Stimulated activated effector memory CD8-positive, alpha-beta T cell treated with anti-CD3 and anti-CD28 coated beads, Interleukin-12 subunit alpha, Interleukin-12 subunit beta, amount 100 ng/mL, for 72 hours (primary cell): Measurements from ENCODE around the gene METTL9.
"Not testable (repeated sequence)": the region's sequence is repeated elsewhere in the genome, so short reads cannot be mapped to it uniquely, and the experiment has no call there.

Experiments
- ATAC-seq: fragments of 150-1000 bp; cut with Tn5 transposase; 2 replicates; pipeline ENCODE4 v1.10.0; 2021
- DNase-seq, 2 donors: peaks; one replicate each; pipeline ENCODE4 v3.0.0; 2021 to 2022; ENCODE audit warnings: low spot score in 2 of 2
- H3K27ac Mint-ChIP-seq: one replicate; pipeline ENCODE4 v1.8.0; 2022; ENCODE audit warnings: mild to moderate bottlenecking, mixed read lengths
- H3K36me3 Mint-ChIP-seq: one replicate; pipeline ENCODE4 v1.8.0; 2022; ENCODE audit warnings: mild to moderate bottlenecking, mixed read lengths
- H3K4me1 Mint-ChIP-seq: one replicate; pipeline ENCODE4 v1.8.0; 2022; ENCODE audit warnings: mixed read lengths
- H3K4me3 Mint-ChIP-seq: one replicate; pipeline ENCODE4 v1.8.0; 2022; ENCODE audit warnings: mild to moderate bottlenecking, mixed read lengths
- H3K9me3 Mint-ChIP-seq: one replicate; pipeline ENCODE4 v1.8.0; 2022; ENCODE audit warnings: mixed read lengths

Gene METTL9

GRCh38 chr16:21565861-21566669 is 33.3 kb upstream of the METTL9 start:
- Mint-ChIP-seq H3K9me3 (no peaks in the 10 kb centered on the region), H3K4me3 (no peak overlapping the region), H3K4me1 (peaks cover 17% of the 10 kb centered on the region), H3K27ac (no peak overlapping the region), H3K36me3 (no peaks in the 10 kb centered on the region)
- ATAC-seq = peak; percentile 52
- DNase-seq = no peak

GRCh38 chr16:21566891-21567414 is 32.4 kb upstream of the METTL9 start:
- Mint-ChIP-seq H3K4me1 (peaks cover 17% of the 10 kb centered on the region), H3K36me3 (no peaks in the 10 kb centered on the region), H3K4me3 (no peak overlapping the region), H3K9me3 (no peaks in the 10 kb centered on the region), H3K27ac (no peak overlapping the region)
- DNase-seq (no peak), ATAC-seq (peak; percentile 52)

DNA sequence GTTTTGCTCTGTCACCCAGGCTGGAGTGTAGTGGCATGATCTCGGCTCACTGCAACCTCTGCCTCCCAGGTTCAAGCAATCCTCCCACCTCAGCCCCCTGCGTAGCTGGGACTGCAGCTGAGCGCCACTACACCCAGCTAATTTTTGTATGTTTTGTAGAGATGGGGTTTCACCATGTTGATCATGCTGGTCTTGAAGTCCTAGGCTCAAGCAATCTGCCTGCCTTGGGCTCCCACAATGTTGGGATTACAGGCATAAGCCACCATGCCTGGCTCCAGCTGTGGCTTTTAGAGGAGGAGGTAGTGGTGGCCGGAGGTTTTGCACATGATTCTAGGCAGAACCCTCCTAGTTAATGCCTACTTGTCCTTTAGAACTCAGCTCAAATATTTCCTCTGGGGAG is 31.9 kb upstream of the METTL9 start:
- DNase-seq, H3K9me3 Mint-ChIP-seq, H3K27ac Mint-ChIP-seq, H3K4me3 Mint-ChIP-seq, ATAC-seq, H3K36me3 Mint-ChIP-seq: not testable (repeated sequence)
- peaks cover 17% of the 10 kb centered on the region for H3K4me1 Mint-ChIP-seq

DNA sequence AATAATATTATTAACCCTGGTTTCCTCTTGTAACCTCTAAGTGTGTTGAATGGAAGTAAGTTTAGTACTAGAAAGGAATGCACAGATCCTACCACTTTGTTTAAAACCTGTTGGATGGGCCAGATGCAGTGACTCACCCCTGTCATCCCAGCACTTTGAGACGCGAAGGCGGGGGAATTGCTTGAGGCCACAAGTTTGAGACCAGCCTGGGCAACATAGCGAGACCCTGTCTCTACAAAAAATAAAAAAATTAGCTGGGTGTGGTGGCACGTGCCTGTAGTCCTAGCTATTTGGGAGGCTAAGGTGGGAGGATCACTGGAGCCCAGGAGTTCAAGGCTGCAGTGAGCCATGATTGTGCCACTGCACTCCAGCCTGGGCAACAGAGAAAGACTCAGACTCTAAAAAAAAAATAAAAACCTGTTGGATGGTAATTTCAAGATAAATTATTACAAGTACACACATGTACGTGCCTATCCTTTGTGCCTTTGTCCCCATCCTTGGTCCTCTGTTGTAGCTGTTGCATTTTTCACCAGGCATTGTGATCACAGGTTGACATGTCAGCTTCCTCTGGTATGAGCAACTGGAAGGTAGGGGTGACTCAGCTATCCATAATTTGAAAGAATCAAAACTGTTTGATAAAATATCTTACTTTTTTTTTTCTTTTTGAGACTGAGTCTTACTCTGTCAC is 30.7 kb upstream of the METTL9 start:
- H3K4me3 Mint-ChIP-seq = no peak overlapping the region
- H3K9me3 Mint-ChIP-seq = no peaks in the 10 kb centered on the region

GRCh38 chr16:21570676-21571017 is 28.7 kb upstream of the METTL9 start:
- Mint-ChIP-seq H3K36me3 (no peaks in the 10 kb centered on the region), H3K4me1 (peaks cover 6% of the 10 kb centered on the region), H3K27ac (no peak overlapping the region), H3K9me3 (no peaks in the 10 kb centered on the region), H3K4me3 (no peak overlapping the region)
- ATAC-seq (no peak), DNase-seq (no peak)

More for the DNA sequence above, 30.7 kb upstream of the METTL9 start:
- peaks cover 17% of the 10 kb centered on the region for H3K4me1 Mint-ChIP-seq
- no peaks in the 10 kb centered on the region for H3K36me3 Mint-ChIP-seq
- no peak overlapping the region for H3K27ac Mint-ChIP-seq
- peak; percentile 22 for ATAC-seq
- DNase-seq = no peak

DNA sequence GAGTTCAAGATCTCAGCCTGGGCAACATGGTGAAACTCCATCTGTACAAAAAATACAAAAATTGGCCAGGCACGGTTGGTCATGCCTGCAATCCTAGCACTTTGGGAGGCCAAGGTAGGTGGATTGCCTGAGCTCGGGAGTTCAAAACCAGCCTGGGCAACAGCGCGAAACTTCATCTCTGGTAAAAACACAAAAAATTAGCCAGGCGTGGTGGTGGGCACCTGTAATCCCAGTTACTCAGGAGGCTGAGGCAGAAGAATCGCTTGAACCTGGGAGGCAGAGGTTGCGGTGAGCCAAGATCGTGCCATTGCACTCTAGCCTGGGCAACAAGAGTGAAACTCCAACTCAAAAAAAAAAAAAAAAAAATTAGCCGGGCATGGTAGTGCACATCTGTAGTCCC is 25.9 kb upstream of the METTL9 start:
- not testable (repeated sequence) for H3K9me3 Mint-ChIP-seq, H3K4me3 Mint-ChIP-seq, ATAC-seq, H3K4me1 Mint-ChIP-seq, H3K36me3 Mint-ChIP-seq, DNase-seq, H3K27ac Mint-ChIP-seq

DNA sequence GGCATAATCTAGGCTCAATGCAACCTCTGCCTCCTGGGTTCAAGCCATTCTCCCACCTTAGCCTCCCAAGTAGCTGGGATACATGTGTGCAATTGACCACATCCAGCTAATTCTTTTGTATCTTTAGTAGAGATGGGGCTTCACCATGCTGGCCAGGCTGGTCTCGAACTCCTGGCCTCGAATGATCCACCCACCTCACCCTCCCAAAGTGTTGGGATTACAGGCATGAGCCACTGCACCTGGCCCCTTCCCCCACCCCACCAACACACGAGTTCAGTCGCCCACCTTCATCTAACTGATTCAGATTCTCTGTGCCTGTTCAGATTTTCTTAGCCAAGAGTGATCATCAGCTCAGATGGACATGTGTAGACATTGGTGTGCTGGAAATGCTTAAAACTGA is 25.0 kb upstream of the METTL9 start:
- no peaks in the 10 kb centered on the region for H3K9me3 Mint-ChIP-seq
- no peak for DNase-seq
- no peak for ATAC-seq
- no peaks in the 10 kb centered on the region for H3K36me3 Mint-ChIP-seq
- H3K4me1 Mint-ChIP-seq = no peaks in the 10 kb centered on the region
- H3K4me3 Mint-ChIP-seq = no peak overlapping the region
- H3K27ac Mint-ChIP-seq = no peak overlapping the region

DNA sequence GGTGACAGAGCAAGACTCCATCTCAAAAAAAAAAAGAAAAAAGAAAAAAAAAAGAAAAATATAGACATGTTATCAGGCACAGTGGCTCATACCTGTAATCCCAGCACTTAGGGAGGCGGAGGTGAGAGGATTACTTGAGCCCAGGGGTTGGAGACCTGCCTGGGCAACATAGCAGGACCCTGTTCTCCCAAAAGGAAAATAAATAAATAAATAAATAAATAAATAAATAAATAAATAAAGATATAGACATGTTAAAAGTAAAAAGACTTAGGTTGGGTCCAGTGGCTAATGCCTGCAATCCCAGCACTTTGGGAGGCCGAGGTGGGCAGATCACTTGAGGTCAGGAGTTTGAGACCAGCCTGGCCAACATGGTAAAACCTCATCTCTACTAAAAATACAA is 23.1 kb upstream of the METTL9 start:
- H3K36me3 Mint-ChIP-seq, DNase-seq, H3K4me1 Mint-ChIP-seq, H3K9me3 Mint-ChIP-seq, ATAC-seq, H3K27ac Mint-ChIP-seq, H3K4me3 Mint-ChIP-seq: not testable (repeated sequence)

GRCh38 chr16:21577487-21577886 is 21.9 kb upstream of the METTL9 start:
- H3K9me3 Mint-ChIP-seq, H3K27ac Mint-ChIP-seq, DNase-seq, ATAC-seq, H3K4me3 Mint-ChIP-seq, H3K36me3 Mint-ChIP-seq, H3K4me1 Mint-ChIP-seq: not testable (repeated sequence)

GRCh38 chr16:21578311-21578710 is 21.1 kb upstream of the METTL9 start:
- H3K4me3 Mint-ChIP-seq, ATAC-seq, H3K4me1 Mint-ChIP-seq, H3K36me3 Mint-ChIP-seq, DNase-seq, H3K27ac Mint-ChIP-seq, H3K9me3 Mint-ChIP-seq: not testable (repeated sequence)

- ATAC-seq, DNase-seq, H3K36me3 Mint-ChIP-seq, H3K27ac Mint-ChIP-seq, H3K9me3 Mint-ChIP-seq, H3K4me3 Mint-ChIP-seq, H3K4me1 Mint-ChIP-seq: not testable (repeated sequence)
Observed at GRCh38 chr16:21580131-21580530, 19.2 kb upstream of the METTL9 start.

DNA sequence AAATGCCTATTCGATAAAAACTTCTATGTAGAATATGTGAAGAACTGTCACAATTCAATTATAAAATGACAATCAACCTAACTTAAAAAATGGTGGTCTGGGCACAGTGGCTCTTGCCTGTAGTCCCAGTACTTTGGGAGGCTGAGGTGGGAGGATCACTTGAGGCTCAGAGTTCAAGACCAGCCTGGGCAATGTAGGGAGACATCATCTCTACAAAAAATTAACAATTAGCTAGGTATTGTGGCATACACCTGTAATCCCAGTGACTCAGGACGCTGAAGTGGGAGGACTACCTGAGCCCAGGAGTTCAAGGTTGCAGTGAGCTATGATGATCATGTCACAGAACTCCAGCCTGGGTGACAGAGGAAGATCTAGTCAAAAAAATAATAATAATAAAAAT is 18.6 kb upstream of the METTL9 start:
- Mint-ChIP-seq H3K36me3 (no peaks in the 10 kb centered on the region), H3K4me3 (no peak overlapping the region), H3K4me1 (peaks cover 7% of the 10 kb centered on the region), H3K9me3 (no peaks in the 10 kb centered on the region), H3K27ac (no peak overlapping the region)
- ATAC-seq = no peak
- DNase-seq = no peak

GRCh38 chr16:21584817-21585216 is 14.6 kb upstream of the METTL9 start:
- Mint-ChIP-seq H3K27ac (no peak overlapping the region), H3K4me1 (peaks cover 7% of the 10 kb centered on the region), H3K9me3 (no peaks in the 10 kb centered on the region), H3K36me3 (no peaks in the 10 kb centered on the region), H3K4me3 (no peak overlapping the region)
- DNase-seq (no peak), ATAC-seq (no peak)

GRCh38 chr16:21588593-21588992 is 10.8 kb upstream of the METTL9 start:
- H3K4me3 Mint-ChIP-seq, DNase-seq, H3K36me3 Mint-ChIP-seq, H3K4me1 Mint-ChIP-seq, H3K9me3 Mint-ChIP-seq, ATAC-seq: not testable (repeated sequence)
- peak overlapping the region; percentile 53 for H3K27ac Mint-ChIP-seq

DNA sequence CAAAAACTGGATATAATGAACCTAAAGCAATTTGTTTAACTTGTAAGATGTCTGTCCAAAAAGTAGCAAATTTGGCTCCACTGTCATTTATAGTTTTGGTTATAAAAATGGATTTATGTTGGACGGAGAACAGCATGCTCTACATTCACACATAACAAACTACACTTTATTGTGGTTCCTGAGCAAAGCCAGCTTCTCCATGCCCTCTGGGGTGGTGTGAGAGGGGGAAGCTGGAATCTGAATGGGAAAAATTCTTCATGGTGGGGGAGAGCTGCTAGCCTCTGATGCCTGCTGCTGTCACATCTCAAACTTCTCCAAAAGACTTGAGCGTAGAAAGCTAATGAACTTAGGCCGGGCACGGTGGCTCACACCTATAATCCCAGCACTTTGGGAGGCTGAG is 9.8 kb upstream of the METTL9 start:
- H3K4me3 Mint-ChIP-seq = no peak overlapping the region
- H3K4me1 Mint-ChIP-seq = no peaks in the 10 kb centered on the region
- H3K27ac Mint-ChIP-seq = no peak overlapping the region

GRCh38 chr16:21590287-21590686 is 9.1 kb upstream of the METTL9 start:
- no peaks in the 10 kb centered on the region for H3K4me1 Mint-ChIP-seq
- no peak overlapping the region for H3K4me3 Mint-ChIP-seq
- DNase-seq = no peak
- ATAC-seq = no peak
- no peak overlapping the region for H3K27ac Mint-ChIP-seq
- no peaks in the 10 kb centered on the region for H3K9me3 Mint-ChIP-seq
- no peaks in the 10 kb centered on the region for H3K36me3 Mint-ChIP-seq

More for the DNA sequence above, 9.8 kb upstream of the METTL9 start:
- ATAC-seq (no peak), DNase-seq (no peak)
- Mint-ChIP-seq H3K36me3 (no peaks in the 10 kb centered on the region), H3K9me3 (no peaks in the 10 kb centered on the region)
